ENCODE results near the gene CASP5. TPM values are rescaled to one million over a fixed set of nuclear protein-coding genes. Genes with fewer than 3 reads are reported as not detected.

Gene CASP5
- polyA plus RNA-seq, 3 donors = 2.3 to 6.4 (median 4.4) TPM

GRCh38 chr11:104991994-104992393, 31.0 kb downstream of the CASP5 start:
- Histone ChIP-seq H2AFZ (ENCODE audit: insufficient read depth, low read depth, low read length, poor library complexity, severe bottlenecking) (no peak overlapping the region), H3K4me1 (ENCODE audit: control insufficient read depth in 1 of 2, insufficient read depth in 2 of 2, low read length in 2 of 2) (no peaks in the 10 kb centered on the region), H3K9me3 (replicated peaks in 1 of 2; ENCODE audit: control insufficient read depth in 1 of 2, insufficient read depth in 1 of 2, low read length in 2 of 2) (no peaks in the 10 kb centered on the region), H3K36me3 (replicated peaks in 1 of 2; ENCODE audit: control insufficient read depth in 1 of 2, insufficient read depth in 2 of 2, low read length in 2 of 2) (no peaks in the 10 kb centered on the region), H3K4me2 (replicated peaks; ENCODE audit: extremely low read depth, low read length, poor library complexity, severe bottlenecking) (no peak overlapping the region), H3K9ac (ENCODE audit: insufficient read depth, low read length, poor library complexity, severe bottlenecking) (no peak overlapping the region), H3K27ac (ENCODE audit: low read depth in 1 of 2, low read length in 2 of 2) (no peak overlapping the region), H3K79me2 (ENCODE audit: insufficient read depth, low read length) (no peaks in the 10 kb centered on the region), H4K20me1 (ENCODE audit: insufficient read depth, low read length) (no peaks in the 10 kb centered on the region), H3K4me3 (replicated peaks in 1 of 3; ENCODE audit: low read depth in 2 of 3, low read length in 3 of 3) (no peak overlapping the region), H3K27me3 (ENCODE audit: control insufficient read depth in 2 of 2, insufficient read depth in 2 of 2, low read length in 2 of 2) (no peaks in the 10 kb centered on the region)
- Mint-ChIP-seq H3K4me1 (no peaks in the 10 kb centered on the region), H3K36me3 (peaks cover 0 to 3% of the 10 kb centered on the region in 2 donors), H3K9me3 (peaks cover 0 to 11% (median 5%) of the 10 kb centered on the region in 7 donors), H3K27me3 (ENCODE audit: low read depth in 3 of 3) (peaks cover 0 to under 1% (median 0%) of the 10 kb centered on the region in 3 donors), H3K27ac (peak overlapping the region in 1 of 7 donors; percentile 29), H3K4me3 (peak overlapping the region in 1 of 2 donors; percentile 4)
- TF ChIP-seq, protein P1, sequence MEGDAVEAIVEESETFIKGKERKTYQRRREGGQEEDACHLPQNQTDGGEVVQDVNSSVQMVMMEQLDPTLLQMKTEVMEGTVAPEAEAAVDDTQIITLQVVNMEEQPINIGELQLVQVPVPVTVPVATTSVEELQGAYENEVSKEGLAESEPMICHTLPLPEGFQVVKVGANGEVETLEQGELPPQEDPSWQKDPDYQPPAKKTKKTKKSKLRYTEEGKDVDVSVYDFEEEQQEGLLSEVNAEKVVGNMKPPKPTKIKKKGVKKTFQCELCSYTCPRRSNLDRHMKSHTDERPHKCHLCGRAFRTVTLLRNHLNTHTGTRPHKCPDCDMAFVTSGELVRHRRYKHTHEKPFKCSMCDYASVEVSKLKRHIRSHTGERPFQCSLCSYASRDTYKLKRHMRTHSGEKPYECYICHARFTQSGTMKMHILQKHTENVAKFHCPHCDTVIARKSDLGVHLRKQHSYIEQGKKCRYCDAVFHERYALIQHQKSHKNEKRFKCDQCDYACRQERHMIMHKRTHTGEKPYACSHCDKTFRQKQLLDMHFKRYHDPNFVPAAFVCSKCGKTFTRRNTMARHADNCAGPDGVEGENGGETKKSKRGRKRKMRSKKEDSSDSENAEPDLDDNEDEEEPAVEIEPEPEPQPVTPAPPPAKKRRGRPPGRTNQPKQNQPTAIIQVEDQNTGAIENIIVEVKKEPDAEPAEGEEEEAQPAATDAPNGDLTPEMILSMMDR (IDR thresholded peaks at IDR 0.05) = no peak
- intact Hi-C loops (cut with micrococcal nuclease) = no loop called here
- WGBS (ENCODE audit: insufficient coverage) = 92% methylated on average over 4 of the region's 4 CpGs
- no peak for DNase-seq

GRCh38 chr11:104984808-104985207, 38.2 kb downstream of the CASP5 start:
- intact Hi-C loops (cut with micrococcal nuclease) = no loop called here
- no peak for DNase-seq
- Mint-ChIP-seq H3K4me1 (peaks cover 2% of the 10 kb centered on the region), H3K36me3 (no peaks in the 10 kb centered on the region), H3K27me3 (ENCODE audit: low read depth in 3 of 3) (peaks cover 0 to 4% (median 3%) of the 10 kb centered on the region in 3 donors), H3K4me3 (no peak overlapping the region), H3K27ac (no peak overlapping the region), H3K9me3 (peaks cover 0 to 5% (median 2%) of the 10 kb centered on the region in 7 donors)
- peaks cover 0 to 3% of the 10 kb centered on the region in 2 donors for H3K9me3 ChIP-seq (replicated peaks in 1 of 2; ENCODE audit: control insufficient read depth in 1 of 2, insufficient read depth in 1 of 2, low read length in 2 of 2)
- no peaks in the 10 kb centered on the region for H4K20me1 ChIP-seq (ENCODE audit: insufficient read depth, low read length)
- no peaks in the 10 kb centered on the region for H3K36me3 ChIP-seq (replicated peaks in 1 of 2; ENCODE audit: control insufficient read depth in 1 of 2, insufficient read depth in 2 of 2, low read length in 2 of 2)
- 100% methylated on average over 1 of the region's 3 CpGs for WGBS (ENCODE audit: insufficient coverage)
- no peak overlapping the region for H3K27ac ChIP-seq (ENCODE audit: low read depth in 1 of 2, low read length in 2 of 2)
- no peak overlapping the region for H3K4me2 ChIP-seq (replicated peaks; ENCODE audit: extremely low read depth, low read length, poor library complexity, severe bottlenecking)
- no peaks in the 10 kb centered on the region for H3K27me3 ChIP-seq (ENCODE audit: control insufficient read depth in 2 of 2, insufficient read depth in 2 of 2, low read length in 2 of 2)
- TF ChIP-seq, protein P1 (IDR thresholded peaks at IDR 0.05) = no peak
- no peaks in the 10 kb centered on the region for H3K79me2 ChIP-seq (ENCODE audit: insufficient read depth, low read length)
- H3K4me3 ChIP-seq (replicated peaks in 1 of 3; ENCODE audit: low read depth in 2 of 3, low read length in 3 of 3) = no peak overlapping the region
- H3K9ac ChIP-seq (ENCODE audit: insufficient read depth, low read length, poor library complexity, severe bottlenecking) = no peak overlapping the region
- no peak overlapping the region for H2AFZ ChIP-seq (ENCODE audit: insufficient read depth, low read depth, low read length, poor library complexity, severe bottlenecking)
- H3K4me1 ChIP-seq (ENCODE audit: control insufficient read depth in 1 of 2, insufficient read depth in 2 of 2, low read length in 2 of 2) = no peaks in the 10 kb centered on the region

All from CD14-positive monocyte (primary cell).